ENCODE data around the gene AXIN2.

The AXIN2 gene, protein sequence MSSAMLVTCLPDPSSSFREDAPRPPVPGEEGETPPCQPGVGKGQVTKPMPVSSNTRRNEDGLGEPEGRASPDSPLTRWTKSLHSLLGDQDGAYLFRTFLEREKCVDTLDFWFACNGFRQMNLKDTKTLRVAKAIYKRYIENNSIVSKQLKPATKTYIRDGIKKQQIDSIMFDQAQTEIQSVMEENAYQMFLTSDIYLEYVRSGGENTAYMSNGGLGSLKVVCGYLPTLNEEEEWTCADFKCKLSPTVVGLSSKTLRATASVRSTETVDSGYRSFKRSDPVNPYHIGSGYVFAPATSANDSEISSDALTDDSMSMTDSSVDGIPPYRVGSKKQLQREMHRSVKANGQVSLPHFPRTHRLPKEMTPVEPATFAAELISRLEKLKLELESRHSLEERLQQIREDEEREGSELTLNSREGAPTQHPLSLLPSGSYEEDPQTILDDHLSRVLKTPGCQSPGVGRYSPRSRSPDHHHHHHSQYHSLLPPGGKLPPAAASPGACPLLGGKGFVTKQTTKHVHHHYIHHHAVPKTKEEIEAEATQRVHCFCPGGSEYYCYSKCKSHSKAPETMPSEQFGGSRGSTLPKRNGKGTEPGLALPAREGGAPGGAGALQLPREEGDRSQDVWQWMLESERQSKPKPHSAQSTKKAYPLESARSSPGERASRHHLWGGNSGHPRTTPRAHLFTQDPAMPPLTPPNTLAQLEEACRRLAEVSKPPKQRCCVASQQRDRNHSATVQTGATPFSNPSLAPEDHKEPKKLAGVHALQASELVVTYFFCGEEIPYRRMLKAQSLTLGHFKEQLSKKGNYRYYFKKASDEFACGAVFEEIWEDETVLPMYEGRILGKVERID

DNA sequence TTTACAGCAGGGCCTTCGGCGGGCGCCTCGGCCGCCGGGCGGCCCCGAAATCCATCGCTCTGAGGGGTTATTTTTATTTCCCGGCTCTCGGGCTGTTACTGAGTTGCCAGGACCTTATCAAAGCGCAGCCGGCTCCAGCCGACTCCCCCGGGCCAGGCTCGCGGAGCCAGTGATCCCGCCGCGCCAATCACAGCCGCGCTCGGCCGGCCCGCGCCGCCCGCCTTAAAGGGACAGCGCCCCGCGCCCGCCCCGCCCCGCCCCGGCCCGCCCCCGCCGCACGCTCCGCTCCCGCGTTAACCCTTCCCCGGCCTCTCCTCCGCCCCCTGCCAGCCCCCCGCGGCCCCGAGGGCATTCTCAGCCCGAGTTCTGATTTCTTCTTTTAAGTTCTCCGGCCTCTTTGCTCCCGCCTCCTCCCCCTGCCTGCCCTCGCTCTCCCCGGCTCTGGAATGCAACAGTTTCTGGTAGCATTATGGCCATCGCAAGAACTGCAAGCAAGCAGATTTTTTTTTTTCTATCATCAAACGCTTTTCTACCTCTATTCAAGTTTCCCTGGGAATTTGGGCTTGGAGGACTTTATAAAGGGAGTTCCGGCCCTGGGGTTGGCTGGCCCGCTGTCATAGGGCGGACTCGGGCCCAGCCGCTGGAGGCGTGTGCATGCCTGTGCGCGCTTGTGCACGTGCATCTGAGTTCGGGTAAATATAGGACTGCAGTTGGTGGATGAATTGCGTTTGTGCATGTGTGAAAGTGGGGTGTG is at the start of gene AXIN2:
Gene AXIN2 (minus strand): TSS at position 197 of the 754 bp plus-strand sequence. CDS start 3,028 bp downstream, outside the sequence.
- peak; percentile 53 to 68 (median 62) for DNase-seq (ENCODE audit: low read depth in 2 of 3, low spot score in 2 of 3)

DNA sequence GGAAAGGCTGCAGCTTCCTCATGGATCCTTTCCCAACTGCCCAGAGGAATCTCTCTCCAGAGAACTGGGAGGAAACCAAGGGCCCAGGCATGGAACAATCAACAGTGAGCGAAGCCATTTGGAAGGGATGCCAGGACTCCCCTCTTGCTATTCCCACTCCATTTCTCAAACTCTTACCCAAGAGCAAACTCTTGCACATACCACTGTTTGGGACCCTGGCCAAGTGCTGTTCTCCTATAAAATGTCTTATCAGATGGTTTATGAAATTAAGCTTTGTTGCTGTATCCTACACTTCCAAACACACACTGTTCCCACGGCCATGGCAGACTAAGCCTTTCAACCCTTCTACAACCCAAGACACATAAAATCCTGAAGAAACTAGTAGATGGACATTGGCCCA is 48.3 kb upstream of the AXIN2 start:
- DNase-seq (ENCODE audit: low read depth in 2 of 3, low spot score in 2 of 3) = no peak

DNA sequence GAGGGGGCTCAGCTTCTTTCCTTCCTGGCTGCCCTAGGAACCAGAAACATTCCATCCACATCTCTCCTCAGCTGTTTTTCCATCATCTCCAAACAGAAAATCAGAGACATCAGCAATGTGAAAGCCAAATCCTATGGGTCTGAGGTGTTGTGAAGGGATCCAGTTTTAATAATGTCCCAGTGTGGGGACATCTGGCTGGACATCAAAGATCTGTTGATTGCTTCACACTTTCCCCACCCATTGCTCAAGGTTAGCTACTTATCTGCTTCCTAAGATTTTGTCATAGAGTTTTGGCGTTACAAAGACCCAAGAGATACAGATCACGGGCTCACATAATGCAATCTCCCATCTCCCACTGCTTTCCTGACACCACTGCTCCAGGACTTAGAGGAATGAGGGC is 47.8 kb upstream of the AXIN2 start:
- no peak for DNase-seq (ENCODE audit: low read depth in 2 of 3, low spot score in 2 of 3)

DNA sequence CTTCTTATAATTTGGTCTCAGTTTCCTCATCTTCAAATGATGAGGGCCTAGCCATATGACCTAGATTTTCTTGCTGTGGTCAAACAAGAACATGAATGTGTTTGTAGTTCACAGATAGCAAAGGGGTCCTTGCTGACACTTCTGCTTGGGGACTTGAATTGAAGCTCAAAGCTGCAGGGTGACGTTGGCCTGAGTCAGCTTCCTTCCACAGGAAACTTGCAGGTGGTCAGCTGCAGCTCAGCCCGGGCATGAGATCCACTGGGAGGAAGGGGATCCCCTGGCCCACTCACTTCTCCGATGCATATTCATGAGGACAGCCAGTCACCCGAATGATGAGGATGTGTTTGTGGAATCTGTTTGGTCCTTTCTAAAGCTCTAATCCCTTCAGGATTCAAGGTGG is 42.6 kb upstream of the AXIN2 start:
- no peak for DNase-seq (ENCODE audit: low read depth in 2 of 3, low spot score in 2 of 3)

DNA sequence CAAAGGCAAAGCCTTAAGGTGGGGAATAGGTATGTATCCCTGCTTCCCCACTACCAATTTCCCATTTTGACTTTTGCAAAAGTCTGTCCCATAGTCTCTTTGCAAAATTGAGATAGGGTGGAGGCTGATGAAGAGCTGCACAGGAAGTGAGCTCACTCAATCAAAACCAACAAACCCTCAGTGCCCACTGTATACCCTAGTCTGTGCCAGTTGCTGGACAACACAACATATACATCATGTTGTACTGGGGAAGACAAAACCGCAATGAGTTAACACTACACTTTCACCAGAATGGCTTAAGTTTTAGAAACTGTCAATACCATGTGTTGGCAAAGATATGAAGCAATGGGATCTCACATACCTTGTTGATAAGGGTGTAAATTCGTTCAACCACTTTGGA is 40.4 kb upstream of the AXIN2 start:
- no peak for DNase-seq (ENCODE audit: low read depth in 2 of 3, low spot score in 2 of 3)

DNA sequence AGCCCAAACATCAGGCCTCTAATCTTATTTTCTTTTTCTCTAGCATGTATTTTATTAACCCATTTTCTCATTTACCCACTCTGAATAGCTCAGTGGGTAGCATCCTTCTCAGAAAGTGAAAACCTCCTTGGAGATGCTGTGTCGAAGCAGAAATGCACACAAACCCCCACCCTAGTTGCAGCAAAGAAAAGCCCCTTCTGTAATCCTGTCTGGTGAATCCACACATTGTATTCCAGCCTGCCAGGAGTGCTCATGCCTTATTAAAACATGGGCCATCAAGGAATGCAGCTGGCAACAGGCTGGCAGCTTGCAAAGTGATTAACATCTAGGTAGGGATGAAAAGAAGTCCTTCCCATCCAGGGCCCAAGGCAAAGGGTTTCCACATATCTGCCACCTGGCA is 39.7 kb upstream of the AXIN2 start:
- no peak for DNase-seq (ENCODE audit: low read depth in 2 of 3, low spot score in 2 of 3)

DNA sequence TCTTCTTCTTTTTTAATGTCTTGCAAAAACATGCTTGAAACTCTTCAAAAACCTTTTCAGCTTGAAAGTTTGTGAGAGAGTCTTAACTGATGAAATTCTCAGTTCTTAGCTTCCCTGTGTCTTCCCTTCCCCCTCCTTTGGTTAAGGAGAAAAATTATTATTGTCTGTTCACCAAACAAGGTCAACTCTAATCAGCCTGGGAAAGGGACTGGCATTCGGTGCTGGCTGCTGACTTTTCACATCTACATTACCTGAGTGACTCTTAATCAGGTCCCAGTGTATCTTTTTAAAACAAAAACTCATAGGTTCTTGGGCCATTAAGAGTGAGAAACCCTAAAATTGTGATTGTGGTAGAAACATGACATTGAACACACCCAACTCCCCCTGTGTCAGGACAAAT is 39.1 kb upstream of the AXIN2 start:
- DNase-seq (ENCODE audit: low read depth in 2 of 3, low spot score in 2 of 3) = no peak

DNA sequence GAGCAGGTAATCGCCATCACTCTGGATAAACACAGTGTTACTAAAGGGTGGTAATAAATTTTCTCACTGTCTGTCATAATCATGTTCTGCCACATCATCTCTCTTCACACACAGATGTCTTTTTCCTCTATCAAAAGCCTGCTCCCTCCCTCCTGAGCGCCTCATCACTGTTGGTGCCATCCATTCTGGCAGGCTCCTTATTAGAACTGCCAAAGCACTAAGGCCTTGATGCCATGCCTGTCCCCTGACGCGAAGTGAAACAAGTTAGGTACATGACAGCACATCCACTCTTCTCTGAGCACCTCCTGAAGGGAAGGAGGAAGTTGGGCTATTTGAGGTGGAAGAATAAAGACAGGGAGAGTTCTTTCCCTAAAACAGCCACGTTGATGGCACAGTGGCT is 38.2 kb upstream of the AXIN2 start:
- no peak for DNase-seq (ENCODE audit: low read depth in 2 of 3, low spot score in 2 of 3)

DNA sequence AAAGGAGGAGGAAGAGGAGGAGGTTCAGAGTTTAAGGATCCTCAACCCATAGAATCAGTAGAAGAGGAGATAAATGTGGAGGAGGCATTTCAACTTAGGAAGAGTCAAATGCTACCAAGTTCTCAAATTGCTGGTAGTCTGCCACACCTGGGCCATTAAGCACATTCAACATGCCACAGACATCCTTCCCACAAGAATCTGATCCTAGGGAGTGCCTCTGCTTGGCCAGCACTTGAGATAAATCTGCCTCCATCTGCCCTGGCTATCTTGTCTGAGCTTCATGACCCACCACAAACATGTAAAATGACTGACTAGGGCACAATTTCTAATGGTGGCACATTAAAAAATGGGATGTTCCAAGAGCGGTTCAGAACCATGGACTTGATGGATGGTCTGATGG is 37.3 kb upstream of the AXIN2 start:
- DNase-seq (ENCODE audit: low read depth in 2 of 3, low spot score in 2 of 3) = no peak

DNA sequence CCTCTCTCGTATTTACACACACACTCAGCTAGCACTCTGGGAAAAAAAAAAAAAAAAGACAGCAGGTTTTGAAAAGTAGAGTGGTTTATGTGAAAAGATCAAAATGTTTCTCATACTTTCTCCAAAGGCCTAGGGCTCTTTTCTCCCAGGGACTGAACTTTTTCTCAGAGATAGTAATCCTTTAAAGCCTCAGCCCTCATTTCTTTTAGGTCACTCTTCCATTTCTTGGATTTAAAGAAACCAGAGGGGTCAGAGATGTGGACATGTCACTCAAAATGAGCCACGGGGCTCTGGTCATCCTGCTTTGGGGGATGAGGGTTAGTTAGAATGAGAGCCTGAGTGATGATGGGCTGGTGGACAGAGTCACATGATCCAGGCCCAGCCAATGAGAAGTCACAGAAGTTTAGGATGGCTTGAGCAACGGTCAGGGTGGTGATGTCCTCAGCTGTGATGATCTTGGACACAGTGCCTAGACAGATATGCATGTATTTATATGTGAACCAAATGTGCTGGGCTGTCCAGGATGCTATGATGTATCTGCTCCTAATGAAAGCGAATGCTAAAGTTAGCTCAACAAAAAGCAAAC is 33.7 kb upstream of the AXIN2 start:
- no peak for DNase-seq (ENCODE audit: low read depth in 2 of 3, low spot score in 2 of 3)

DNA sequence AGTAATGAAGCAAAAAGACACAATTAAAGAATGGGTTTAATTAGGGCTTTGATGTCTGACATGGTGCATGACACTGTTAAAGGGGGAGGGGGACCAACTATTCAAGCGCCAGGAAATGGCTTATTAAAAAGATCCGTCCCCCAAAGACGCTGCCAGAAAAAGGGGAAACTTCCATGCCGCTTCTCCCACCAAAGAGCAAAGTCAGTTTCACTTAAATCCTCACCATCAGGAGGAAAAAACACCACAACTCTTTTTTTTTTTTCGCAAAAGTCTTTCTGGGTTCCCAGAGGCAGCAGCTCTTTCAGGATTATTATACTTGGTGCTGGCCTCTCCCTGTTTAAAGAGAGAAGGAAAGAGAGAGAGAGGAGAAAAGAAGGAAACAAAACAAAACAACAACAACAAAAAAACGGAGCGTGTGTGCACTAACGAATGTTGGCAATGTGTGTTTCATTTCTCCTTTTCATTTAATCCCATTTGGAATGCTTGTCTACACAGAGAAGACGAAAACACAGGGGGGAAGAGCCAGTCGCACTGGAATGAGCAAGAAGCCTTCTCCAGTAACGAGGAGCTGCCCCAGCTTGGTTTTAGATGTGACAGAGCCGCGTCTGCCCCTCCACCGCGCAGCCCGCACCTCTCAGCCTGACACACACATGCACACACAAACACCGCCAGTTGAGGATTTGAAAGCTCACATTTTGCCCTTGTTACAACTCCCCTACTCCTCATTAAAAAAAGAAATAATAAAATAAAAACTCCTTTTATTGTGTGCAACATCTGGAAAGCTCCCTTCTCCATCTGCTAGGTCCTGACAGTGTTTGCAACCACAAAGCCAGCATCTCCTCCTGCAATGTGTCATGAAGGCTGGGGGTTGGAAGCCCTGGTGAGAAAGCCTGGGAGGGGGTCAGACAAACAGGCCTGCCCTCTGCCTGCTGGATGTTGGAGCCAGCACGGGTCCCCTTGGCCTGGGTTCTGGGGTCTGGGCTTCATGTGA is 32.7 kb upstream of the AXIN2 start:
- no peak for DNase-seq (ENCODE audit: low read depth in 2 of 3, low spot score in 2 of 3)

DNA sequence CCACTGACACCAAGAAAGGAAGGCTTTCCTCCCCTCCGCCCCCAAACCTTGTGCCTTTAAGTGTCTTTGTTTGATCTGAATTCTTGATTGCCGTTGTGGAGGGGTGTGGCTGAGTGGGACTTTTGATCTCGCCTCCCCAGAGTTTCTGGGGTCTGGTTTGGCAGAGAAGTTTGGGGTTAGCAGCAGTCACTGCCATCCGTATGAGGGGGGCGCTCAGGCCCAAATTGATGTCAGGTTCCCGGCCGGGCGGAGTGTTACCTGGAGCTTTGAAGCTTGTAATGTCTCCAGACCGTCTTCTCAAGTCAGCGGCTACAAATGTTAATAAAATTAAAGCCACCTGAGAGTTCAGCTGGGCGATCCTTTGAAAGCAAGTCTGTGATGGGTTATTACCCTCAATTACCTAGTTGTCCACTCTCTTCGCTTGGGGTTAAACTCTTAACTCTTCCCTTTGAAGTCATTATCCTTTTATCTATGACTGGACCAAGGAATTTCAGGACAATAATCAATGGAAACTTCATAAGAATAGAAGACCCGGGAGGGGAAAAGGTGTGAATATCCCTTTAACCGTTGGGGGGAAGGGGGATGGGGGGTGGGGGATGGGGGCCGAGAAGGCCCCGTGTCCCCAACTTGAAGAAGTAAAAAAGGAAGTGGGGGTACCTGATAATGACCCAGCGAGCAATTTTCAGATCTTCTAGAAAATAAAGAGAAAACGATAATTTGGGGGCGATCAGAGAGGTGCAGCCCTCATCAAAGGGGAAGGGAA is 31.8 kb upstream of the AXIN2 start:
- DNase-seq (ENCODE audit: low read depth in 2 of 3, low spot score in 2 of 3) = no peak

DNA sequence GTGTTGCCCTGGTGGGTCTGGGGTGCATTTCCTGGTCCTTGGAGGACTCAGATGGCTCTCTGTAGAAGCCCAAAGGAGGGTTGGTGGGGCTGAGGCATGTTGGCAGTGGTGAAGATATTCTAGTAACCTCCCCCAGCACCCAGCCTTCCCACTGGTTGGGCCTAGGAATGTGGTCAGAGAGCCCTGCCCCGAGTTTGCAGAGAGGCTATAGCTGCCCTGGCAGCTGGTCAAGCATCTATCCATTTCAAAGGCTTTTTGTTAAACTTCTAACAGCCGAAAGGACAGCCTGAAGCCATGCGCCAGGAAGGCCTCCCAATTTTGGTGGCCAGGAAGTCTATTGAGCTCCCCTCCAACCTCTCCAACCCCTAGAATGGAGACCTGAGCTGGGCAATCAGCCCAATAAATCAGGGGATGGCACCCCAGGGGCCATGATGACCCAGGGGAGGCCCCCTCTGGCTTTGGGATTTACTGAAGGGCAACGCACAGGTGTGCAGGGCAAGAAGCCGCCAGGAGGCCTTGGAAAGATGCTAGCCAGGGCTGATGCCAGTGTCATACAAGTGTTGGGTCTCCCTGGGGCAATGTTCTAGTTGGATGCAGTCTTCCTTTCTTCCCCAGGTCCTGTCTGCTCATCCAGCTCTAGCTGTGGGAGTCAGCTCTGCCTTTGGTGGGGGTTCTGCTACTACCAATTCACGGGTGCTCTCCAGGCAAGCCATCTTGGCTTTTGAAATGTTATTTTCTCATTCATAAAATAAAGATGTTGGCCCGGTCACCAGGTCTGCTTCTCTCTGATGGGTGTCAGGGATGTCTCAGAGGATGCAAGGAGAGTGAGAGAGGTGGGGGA is 30.9 kb upstream of the AXIN2 start:
- no peak for DNase-seq (ENCODE audit: low read depth in 2 of 3, low spot score in 2 of 3)

DNA sequence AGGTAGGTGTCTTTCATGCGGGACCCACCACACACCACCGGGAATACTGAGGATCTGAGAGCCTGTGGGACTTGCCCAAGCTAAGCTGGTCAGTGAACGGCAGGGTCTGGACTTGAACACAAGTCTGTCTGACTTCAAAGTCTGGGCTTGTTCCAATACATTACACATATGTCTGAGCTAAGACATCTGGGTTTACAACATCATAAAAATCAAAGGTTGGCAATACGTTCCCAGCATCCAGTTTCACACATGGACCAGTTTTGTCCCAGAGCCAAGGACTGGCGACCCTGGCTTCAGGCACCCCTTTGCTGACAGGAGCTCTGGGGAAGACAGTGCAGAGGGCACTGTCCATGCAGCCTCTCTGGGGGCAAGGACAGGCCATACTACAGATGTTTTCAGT is 27.9 kb upstream of the AXIN2 start:
- no peak for DNase-seq (ENCODE audit: low read depth in 2 of 3, low spot score in 2 of 3)

DNA sequence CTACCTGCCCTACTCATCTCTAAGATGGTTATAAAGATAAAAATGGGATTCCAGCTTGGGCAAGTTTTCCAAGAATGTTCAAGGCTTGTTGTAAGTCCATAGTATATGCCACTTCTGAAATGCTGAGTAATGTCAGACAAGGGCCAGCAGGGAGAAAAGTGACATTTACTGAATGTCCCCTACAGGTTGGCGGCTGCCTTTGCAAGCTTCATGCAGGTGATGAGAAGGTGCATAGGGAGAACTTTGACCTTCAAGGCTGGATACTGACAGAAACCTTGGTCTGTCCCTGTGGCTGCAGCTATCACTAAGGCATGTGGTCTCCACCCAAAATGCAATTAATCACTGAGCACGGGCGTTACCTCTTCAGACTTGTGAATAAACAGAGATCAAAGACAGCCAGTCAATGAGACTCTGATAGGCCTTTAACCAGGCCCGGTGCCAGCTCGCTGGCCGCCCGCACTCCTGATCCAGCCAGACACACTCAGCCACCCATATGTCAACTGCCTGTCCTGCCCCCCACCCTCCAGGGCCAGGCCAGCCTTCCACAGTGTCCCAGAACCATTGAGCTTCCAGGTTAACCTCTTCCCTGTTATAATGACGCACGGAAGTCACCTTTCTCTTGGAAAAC is 26.8 kb upstream of the AXIN2 start:
- DNase-seq (ENCODE audit: low read depth in 2 of 3, low spot score in 2 of 3) = no peak

DNA sequence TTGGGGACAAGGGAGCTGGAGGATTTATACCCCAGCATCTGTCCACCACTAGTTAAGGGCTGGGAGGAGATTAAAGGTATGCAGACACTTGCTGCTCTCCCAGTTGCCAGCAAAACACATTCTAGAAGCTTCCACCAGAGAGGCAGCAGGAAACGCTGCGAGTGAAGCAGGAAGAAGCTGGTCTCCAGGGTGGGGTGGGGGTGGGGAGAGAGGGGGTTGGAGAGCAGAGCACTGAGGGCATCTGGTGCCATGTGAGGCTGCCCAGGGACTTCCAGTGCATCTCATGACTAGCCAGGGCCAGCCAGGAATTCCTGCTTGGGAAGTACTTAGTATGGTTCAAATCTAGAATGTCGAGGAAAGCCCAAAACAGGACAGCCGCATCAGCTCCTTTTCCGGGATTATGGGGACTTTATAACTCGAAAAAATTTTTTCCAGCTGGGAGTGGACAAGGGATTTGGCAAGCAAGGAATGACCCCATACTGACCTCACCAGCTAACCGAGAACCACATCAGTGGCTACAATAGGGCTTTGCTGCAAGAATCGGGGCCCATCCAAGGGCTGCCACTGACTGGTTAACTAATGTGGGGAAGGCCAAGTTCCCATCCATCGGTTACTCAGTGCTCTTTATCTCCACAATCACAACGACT is 26.2 kb upstream of the AXIN2 start:
- DNase-seq (ENCODE audit: low read depth in 2 of 3, low spot score in 2 of 3) = no peak

DNA sequence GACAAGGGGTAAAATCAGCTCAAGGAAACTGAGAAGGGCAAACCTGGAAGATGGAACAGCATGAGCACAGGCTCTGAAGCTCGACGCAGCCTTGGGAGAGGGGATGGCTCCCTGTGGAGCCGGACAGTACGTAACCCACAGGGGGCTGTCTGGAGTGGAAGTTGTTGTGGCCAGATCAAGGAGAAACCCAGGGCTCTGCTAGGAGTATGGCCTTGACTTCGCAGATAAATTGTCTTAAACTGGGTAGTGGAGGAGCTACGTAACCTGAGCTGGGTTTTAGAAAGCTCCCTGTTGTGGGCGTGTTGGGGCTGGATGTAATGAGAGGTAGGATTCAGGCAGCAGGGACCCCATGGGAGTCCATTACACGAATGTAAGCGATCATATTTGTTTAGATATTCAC is 25.5 kb upstream of the AXIN2 start:
- no peak for DNase-seq (ENCODE audit: low read depth in 2 of 3, low spot score in 2 of 3)
